Ramos (cell line): ENCODE results near the gene LSAMP.

Experiments used
- in situ Hi-C: fragments of 300-500 bp; cut with MboI; formaldehyde crosslinking; loops from one replicate; pipeline ENCODE4 v1.14.3; 2022; ENCODE audit warnings: low sequenced_read_pairs; ENCODE audit not compliant: unreplicated experiment

Gene LSAMP

GRCh38 chr3:115999613-116000012 lies 445.7 kb downstream of the LSAMP start:
- in situ Hi-C loops, result no loop called here

- in situ Hi-C loops, result no loop called here
Measured at GRCh38 chr3:115999001-115999585, 446.2 kb downstream of the LSAMP start.

- in situ Hi-C loops, result no loop called here
Measured at GRCh38 chr3:115996420-115997108, 448.7 kb downstream of the LSAMP start.

- in situ Hi-C loops, result no loop called here
Measured at GRCh38 chr3:115990669-115991068, 454.6 kb downstream of the LSAMP start.

DNA sequence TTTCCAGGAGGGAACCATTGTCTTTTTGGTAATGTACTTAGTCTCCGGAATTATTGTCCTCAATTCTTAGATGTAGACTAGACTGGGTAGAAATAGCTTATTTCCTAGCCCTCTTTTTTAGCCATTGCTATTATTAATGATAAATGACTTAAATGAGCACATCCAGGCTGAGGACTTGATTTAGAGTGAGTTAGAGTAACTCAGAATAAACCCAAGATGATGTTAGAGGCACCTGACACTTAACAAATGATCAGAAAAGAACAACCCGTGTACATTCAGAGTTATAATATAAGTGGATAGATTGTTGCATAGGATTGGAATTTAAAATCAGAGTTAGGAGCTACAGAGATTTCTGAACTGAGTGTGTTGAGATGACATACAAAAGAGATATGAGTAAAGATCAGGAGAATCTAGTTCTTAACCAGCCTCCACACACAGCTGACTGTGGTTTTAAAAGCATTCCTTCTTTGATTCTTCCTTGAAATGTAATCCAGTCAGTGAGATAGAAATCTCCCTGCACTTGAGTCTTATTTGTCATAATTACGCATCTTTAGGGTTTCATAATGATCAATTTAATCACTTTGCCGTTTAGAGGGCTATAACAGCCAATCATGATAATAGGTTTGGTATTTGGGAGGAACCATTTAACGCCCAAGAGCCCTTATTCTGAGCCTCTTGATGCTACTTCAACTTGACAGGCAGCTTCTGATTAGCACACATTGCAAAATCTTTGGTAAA lies 455.4 kb downstream of the LSAMP start:
- in situ Hi-C loops, result no loop called here

DNA sequence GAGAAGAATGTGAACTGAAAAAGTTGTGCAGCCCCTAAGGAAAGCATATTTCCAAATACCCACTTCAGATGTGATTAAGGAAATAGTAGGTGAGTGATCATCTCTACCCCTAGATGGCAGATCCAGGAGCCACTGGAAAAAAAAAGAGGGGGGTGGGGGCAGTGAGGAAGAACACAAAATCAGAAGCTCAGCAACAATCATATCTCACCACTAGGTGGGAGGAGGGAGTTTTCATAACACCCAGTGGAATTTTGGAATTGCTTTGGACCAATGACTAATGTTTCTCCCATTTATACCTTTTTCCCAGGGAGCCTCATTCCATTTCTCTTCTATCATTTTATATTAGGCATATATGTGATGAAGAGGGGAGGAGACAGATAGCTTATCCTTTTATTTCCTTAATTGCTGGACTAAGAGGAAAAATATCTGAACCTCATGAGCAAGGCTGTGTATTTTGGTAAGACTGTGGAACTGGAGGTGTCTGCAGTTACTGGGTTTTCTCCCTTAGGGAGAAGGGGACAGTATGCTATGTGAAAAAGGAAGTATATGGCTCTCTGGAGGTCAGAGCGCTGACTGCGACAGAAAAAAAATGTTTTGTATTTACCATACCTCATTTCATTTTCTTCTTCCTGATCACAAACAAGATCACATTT lies 458.6 kb downstream of the LSAMP start:
- in situ Hi-C loops, result no loop called here

DNA sequence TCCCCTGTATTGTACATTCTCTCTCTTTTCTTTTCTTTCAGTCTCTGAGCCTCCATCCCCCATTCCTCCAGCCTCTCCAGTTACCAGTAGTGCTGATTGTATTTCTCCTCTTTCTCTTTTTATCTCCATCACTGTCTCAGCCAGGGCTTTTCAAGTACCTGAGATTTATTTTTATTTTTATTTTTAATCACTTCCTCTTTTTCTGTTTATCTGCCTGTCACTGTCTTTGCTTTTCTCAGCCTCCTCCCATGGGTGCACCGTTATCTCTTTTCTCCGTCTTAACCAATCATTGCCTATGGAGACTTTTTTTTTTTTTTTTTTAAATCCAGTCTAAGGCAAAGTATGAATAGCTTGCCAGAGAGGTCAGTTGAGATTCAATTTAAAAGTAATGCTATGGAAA lies 462.7 kb downstream of the LSAMP start:
- in situ Hi-C loops, result no loop called here

- in situ Hi-C loops, result no loop called here
Measured at GRCh38 chr3:115982108-115982507, 463.2 kb downstream of the LSAMP start.

GRCh38 chr3:115980709-115981108 lies 464.6 kb downstream of the LSAMP start:
- in situ Hi-C loops, result no loop called here

GRCh38 chr3:115977866-115978265 lies 467.4 kb downstream of the LSAMP start:
- in situ Hi-C loops, result no loop called here

DNA sequence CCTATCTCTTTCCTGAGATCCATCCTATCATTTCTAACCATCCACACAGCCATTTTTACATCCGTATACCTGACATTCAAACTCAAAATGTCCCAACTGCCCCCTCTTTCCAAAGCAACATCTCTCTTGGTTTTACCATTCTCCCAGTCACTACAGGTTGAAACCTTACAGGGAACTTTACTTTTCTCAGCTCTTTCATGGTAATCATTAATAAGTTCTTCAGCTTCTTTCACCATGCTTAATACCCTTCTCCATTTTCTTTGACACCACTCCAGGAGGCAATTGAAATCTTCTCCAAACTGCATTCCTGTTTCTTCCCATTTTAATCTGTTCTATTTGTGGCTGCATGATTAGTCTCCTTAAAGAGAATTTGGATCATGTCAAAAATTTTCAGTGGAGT lies 469.5 kb downstream of the LSAMP start:
- in situ Hi-C loops, result no loop called here

GRCh38 chr3:115975353-115975752 lies 469.9 kb downstream of the LSAMP start:
- in situ Hi-C loops, result no loop called here

DNA sequence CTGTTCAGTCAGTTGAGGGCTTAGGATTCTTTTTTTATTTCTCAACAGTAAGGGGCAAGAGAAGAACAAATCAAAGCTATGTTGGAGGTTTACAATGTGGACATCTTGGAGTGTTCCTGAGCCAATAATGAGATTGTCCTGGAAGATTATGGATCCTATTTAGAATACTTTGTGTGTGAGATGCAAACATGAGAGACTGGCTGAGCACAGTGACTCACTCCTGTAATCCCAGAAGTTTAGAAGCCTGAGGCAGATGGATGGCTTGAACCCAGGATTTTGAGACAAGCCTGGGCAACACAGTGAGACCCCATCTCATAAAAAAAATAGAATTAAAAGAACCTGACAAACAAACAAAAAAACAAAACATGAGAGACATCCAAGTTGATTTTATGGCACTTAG lies 470.3 kb downstream of the LSAMP start:
- in situ Hi-C loops, result no loop called here

DNA sequence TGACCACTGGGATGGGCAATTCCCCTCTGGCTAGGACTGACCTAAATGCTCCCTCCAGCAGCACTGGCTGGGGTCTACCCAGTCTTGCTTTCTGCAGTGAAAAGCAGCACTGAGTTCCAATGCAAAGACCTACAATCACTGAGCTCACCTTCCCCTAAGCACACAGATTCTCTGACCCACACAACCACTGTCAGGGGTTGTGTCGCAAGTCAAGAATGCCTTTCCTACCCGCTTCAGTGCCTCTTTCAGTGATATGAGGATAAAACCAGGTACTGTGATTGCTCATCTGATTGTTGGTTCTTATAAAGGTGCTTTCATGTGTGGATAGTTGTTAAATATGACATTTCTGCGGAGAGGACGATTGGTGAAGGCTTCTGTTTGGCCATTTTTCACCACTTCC lies 476.4 kb downstream of the LSAMP start:
- in situ Hi-C loops, result no loop called here

DNA sequence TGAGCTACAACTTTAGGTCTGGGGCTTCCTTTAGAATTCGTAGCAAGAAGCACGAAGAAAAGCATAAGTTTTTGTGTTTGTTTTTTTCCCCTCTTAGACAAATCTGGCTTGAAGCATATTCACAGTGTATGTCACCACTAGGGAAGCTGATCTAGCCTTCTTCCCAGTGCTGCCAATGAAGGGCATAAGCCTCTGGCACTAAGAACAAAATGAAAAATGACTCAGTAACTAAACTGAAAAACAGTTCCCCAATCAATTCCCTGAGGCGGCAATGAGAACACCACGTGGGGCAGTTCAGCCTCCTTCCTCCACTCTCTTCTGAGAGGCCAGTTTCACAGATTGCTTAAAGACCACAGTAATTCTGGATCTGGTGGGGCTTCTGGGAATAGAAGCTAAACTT lies 483.9 kb downstream of the LSAMP start:
- in situ Hi-C loops, result no loop called here

DNA sequence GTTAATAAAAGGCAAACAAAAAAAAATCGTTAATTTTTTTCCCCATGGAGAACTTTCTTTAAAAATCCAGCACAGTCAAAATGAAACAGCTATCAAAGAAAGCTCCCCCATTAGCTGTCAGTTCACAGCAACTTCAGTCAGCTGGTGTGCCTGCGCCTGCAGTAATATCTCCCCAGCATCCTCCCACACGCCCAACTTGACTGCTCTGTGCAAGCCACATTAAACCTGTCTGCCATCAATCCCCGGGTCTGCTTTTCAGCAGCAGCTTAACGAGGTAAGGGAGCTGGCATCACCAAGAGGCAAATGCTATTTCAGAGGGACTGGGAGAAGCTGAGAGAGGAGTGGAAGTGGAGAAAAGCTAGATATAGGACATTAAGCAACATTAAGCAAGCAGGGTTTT lies 484.5 kb downstream of the LSAMP start:
- in situ Hi-C loops, result no loop called here

DNA sequence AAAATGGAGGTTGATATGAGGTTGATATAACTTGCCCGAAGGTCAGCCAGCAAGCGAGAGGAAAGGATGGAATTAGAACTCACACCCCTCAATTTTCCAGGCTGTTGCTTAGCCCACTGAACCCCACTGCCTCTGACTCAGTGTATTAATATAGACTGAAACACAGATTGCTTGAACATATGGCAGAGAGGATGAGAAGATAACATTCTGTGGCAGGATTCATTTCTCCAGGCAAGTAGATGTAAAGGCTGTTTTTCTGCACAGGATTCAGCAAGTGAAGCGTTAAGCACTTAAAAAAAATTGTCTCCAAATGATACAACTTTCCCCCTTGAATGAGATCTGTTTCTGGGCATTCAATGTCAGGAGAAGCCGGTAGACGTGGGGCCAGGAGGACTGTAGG lies 486.8 kb downstream of the LSAMP start:
- in situ Hi-C loops, result no loop called here

- in situ Hi-C loops, result no loop called here
Measured at GRCh38 chr3:115947325-115947724, 498.0 kb downstream of the LSAMP start.

GRCh38 chr3:115943579-115943978 lies 501.7 kb downstream of the LSAMP start:
- in situ Hi-C loops, result no loop called here

DNA sequence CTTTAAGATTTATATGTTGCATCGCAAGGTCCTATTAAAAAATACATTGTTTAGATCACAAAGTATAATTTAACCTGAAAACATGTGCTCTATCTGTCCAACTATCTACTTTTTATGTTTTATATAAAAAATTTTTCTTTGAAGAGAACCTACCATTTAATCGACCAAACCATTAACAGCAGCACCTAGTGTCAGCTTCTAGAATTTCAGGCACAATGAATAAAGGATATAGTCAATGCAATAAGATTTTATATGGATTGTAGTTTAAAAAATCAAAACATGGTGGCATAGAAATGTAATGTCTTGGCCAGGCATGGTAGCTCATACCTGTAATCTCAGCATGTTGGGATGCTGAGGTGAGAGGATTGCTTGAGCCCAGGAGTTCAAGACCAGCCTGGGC lies 508.2 kb downstream of the LSAMP start:
- in situ Hi-C loops, result no loop called here

DNA sequence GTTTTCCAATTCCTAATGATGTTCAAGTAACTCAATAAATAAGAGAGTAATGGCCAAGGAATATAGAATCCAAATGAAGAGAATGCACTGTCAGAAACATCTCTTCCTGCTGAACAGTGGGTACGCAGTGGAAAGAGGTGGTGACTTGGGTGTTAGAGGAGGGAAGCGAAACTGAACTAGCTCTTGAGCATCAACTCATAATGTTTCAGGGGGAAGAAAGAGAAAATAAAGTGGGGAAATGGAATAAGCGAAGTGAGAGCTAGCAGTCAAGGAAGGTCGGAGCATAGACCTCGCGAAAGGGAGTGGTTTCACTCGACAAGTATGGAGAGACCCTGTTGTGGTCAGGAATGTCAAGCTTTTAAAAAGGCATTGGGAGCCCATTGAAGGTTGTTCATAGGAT lies 512.5 kb downstream of the LSAMP start:
- in situ Hi-C loops, result no loop called here
